Subcutaneous adipose tissue (tissue), 4 donors: ENCODE measurements around the gene WNK2. TPM values are rescaled to one million over a fixed set of nuclear protein-coding genes. Genes with fewer than 3 reads are reported as not detected.

Experiments
- total RNA-seq, 4 donors: library from RNA; depleted of rRNA; stranded (reverse); fragments of >200 nt; gene quantifications; one replicate each; pipeline ENCODE4 v1.1.0, GENCODE V29; 2016
- TF ChIP-seq, protein P1 (sequence below): fragments of 450-650 bp; IDR thresholded peaks from one replicate; pipeline ENCODE4 v1.5.1; 2016; ENCODE audit warnings: low read depth, mild to moderate bottlenecking, control low read depth, antibody characterized with exemption, moderate library complexity

The WNK2 gene
- total RNA-seq, 4 donors from 2014 or later: not detected

DNA sequence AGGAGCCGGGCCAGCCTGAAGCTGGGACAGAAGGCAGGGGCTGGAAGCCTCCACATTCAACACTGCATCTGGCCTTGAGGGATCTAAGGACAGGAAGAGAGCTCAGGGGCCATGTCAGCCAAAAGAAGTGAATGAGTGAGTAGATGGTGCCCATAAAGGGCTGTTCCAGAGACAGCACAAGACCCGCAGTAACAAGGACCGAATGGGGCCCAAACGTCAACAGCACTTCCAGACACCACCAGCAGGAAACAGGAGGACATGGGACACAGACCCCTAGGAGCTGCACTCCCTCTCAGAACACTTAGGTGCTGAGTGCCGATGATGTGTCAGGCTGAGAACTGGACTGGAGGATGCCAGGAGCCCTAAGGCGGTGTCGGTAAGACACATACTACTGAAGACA is 152.8 kb downstream of the WNK2 start:
- TF ChIP-seq, protein P1, sequence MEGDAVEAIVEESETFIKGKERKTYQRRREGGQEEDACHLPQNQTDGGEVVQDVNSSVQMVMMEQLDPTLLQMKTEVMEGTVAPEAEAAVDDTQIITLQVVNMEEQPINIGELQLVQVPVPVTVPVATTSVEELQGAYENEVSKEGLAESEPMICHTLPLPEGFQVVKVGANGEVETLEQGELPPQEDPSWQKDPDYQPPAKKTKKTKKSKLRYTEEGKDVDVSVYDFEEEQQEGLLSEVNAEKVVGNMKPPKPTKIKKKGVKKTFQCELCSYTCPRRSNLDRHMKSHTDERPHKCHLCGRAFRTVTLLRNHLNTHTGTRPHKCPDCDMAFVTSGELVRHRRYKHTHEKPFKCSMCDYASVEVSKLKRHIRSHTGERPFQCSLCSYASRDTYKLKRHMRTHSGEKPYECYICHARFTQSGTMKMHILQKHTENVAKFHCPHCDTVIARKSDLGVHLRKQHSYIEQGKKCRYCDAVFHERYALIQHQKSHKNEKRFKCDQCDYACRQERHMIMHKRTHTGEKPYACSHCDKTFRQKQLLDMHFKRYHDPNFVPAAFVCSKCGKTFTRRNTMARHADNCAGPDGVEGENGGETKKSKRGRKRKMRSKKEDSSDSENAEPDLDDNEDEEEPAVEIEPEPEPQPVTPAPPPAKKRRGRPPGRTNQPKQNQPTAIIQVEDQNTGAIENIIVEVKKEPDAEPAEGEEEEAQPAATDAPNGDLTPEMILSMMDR: no peak

DNA sequence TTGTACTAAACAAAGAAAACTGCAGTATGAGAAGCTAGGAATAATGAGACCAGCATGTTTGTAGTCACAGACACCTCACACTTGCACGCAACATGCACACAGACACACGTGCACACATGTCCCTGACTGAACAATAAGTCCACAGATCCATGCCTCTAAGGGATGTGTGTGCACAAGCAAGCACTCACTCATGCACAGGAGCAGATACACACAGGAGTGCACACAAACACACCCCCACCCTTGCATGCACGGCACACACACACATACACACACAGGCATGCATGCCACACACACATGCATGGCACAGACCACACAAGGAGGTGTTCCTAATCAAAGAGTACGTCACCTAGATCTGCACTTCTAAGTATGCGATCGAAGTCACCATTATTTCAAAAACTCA is 156.2 kb downstream of the WNK2 start:
- TF ChIP-seq, protein P1: no peak

DNA sequence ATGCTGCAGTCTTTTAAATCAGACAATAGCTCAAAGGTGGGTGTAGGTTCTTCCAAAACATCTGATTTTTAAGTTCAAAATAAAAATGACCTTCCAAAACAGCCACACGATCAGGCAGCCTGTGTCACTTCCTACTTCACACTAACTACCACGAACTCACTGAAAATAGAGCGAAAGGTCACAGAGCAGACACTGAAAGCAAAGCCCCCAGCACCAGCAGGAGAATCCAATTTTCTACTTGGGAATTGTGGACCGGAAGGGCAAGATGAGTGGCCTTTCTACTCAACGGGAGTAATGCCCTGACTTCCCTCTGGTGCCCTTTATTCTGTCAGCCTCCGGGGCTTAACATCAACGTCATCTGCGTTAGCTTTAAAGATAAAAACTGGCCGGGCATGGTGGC is 159.7 kb downstream of the WNK2 start:
- TF ChIP-seq, protein P1: no peak

- TF ChIP-seq, protein P1: no peak
These were observed 161.8 kb downstream of the WNK2 start for GRCh38 chr9:93345643-93346230.

- TF ChIP-seq, protein P1: no peak
These were observed 162.5 kb downstream of the WNK2 start for GRCh38 chr9:93346231-93347112.

GRCh38 chr9:93354451-93354850 is 170.5 kb downstream of the WNK2 start:
- TF ChIP-seq, protein P1: no peak

DNA sequence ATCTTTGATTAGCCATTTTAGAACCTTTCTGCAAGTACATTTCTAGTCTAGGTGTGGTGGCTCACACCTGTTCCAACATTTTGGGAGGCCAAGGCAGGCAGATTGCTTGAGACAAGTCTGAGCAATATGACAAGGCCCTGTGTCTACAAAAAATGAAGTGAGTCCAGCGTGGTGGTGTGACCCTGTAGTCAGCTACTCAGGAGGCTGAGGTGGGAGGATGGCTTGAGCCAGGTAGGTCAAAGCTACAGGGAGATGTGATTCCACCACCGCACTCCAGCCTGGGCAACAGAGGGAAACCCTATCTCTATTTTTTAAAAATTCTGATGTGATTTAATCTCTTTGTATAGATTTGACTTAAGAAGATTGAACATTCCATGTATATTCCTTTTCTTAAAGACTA is 171.9 kb downstream of the WNK2 start:
- TF ChIP-seq, protein P1: no peak
